ENCODE results near the gene DMTF1. TPM values are rescaled to one million over a fixed set of nuclear protein-coding genes. Genes with fewer than 3 reads are reported as not detected.

The DMTF1 gene
- total and polyA plus RNA-seq, 10 of the 15 experiments (the other 5 are each of a cell fraction or from before 2014, with no cell fraction given) = 24.3 to 191 (median 72.0) TPM

DNA sequence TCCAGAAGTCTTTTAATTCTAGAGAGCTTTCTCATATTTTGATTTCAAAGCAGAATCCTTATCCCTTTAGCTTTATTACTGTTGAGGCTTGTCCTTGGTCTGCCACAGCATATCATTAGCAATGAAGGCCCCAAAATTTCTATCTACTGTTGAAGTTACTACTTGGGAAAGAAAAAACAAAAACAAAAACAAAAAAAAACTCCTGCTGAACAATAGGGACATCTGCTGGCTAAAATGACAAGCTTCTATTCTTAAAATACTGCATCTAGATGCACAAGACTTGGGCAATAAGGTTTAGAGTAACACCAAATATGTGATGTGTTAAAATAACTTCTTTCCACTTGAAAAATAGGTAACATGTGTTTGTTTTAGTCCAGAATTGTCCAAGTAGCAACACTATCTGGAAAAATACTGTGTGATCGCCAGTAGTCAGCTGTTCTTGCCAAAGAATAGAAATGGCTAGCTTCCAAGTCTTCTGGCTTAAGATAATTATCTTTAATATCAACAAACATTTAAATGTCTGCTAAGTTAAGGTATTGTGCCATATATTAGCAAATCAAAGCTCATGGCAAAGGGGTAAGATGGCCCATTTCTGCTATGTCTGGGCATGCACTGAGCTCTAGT is 3.8 kb upstream of the DMTF1 start:
- RAD21 ChIA-PET (ENCODE audit: unreplicated experiment) = interaction anchor here (0.8 to 1.7 kb wide), 11 partner anchors 10 to 267 kb away, joined by 3 to 11 read pairs (median 4); no protein-coding TSS in a partner anchor
- Histone ChIP-seq H3K4me2 (ENCODE audit: control insufficient read depth, insufficient read depth) (no peak overlapping the region), H4K20me1 (ENCODE audit: control insufficient read depth, insufficient read depth) (no peaks in the 10 kb centered on the region), H3K27ac (ENCODE audit: control insufficient read depth, insufficient read depth) (no peak overlapping the region), H3K27me3 (replicated peaks in 1 of 2; ENCODE audit: control insufficient read depth in 2 of 2, insufficient read depth in 2 of 2, low read length in 1 of 2) (no peaks in the 10 kb centered on the region), H2AFZ (ENCODE audit: control insufficient read depth, low read depth, low read length) (no peak overlapping the region), H3K9me3 (replicated peaks; ENCODE audit: control insufficient read depth, insufficient read depth, low read length) (no peaks in the 10 kb centered on the region), H3K4me3 (no peak overlapping the region), H3K4me1 (ENCODE audit: control insufficient read depth, insufficient read depth, low read length) (peaks cover 16% of the 10 kb centered on the region), H3K79me2 (ENCODE audit: control insufficient read depth, insufficient read depth, low read length) (peaks cover 19% of the 10 kb centered on the region), H3K36me3 (ENCODE audit: control insufficient read depth in 2 of 2, insufficient read depth in 2 of 2, low read length in 1 of 2) (no peaks in the 10 kb centered on the region), H3K9ac (ENCODE audit: control insufficient read depth, insufficient read depth, low read length) (no peak overlapping the region)
- POLR2A ChIA-PET = interaction anchor here (2.4 kb wide), 1 partner anchor 72 kb away, joined by 5 read pairs; no protein-coding TSS in a partner anchor
- ATAC-seq = no peak
- in situ Hi-C loops (cut with MboI) = loop anchor here (5.0 kb wide), 2 partner anchors 91 to 211 kb away; partner anchors contain the start of gene ELAPOR2
- FAIRE-seq = peak; percentile 13
- TF ChIP-seq CTCF (IDR thresholded peaks at IDR 0.05 in 2 of 3, conservative IDR thresholded peaks at IDR 0.05 in 1 of 3; ENCODE audit: control insufficient read depth in 2 of 3, extremely low read depth in 1 of 3, insufficient read depth in 1 of 3, low read depth in 3 of 3, low read length in 3 of 3) (peak; percentile 52 to 68 (median 66)), RAD21 (IDR thresholded peaks at IDR 0.05; ENCODE audit: insufficient read depth, low read depth, low read length) (peak; percentile 96), ELK1 (IDR thresholded peaks at IDR 0.05; ENCODE audit: low read depth, low read length) (no peak), ZNF384 (IDR thresholded peaks at IDR 0.05; ENCODE audit: borderline replicate concordance, low read depth, low read length) (0 out of 2 replicates have a peak, but pooled peaks have one; percentile 25), EGR1 (IDR thresholded peaks at IDR 0.05; ENCODE audit: borderline replicate concordance in 1 of 2, low read depth in 2 of 2, low read length in 2 of 2) (no peak), SMC3 (IDR thresholded peaks at IDR 0.05; ENCODE audit: borderline replicate concordance, low read length) (peak; percentile 85)
- CTCF ChIA-PET = interaction anchor here (0.7 to 3.3 kb wide), 29 partner anchors 9 to 236 kb away, joined by 3 to 42 read pairs (median 4); partner anchors contain the start of gene ELAPOR2
- intact Hi-C loops (cut with micrococcal nuclease; ENCODE audit: unreplicated experiment) = loop anchor here (1.0 kb wide), 2 partner anchors 209 to 222 kb away; no protein-coding TSS in a partner anchor
- SMC1A ChIA-PET (ENCODE audit: uncharacterized antibody, unreplicated experiment) = interaction anchor here (0.6 to 4.2 kb wide), 21 partner anchors 11 to 359 kb away, joined by 3 to 32 read pairs (median 5); no protein-coding TSS in a partner anchor
- BruUV-seq (replicated peaks) = no TSS peak
- DNase-seq (ENCODE audit: low read depth, low spot score) = no peak
- 100% methylated on average over 1 of the region's 1 CpG for WGBS (ENCODE audit: insufficient coverage, insufficient replicate concordance, low lambda C conversion rate, missing lambda C conversion rate)

Measured in GM12878 (cell line).